ENCODE results near the gene TH. TPM values are rescaled to one million over a fixed set of nuclear protein-coding genes. Genes with fewer than 3 reads are reported as not detected.

The TH gene
- total and polyA plus RNA-seq, 10 donors = 0.13 to 1.0 (median 0.27) TPM; not detected in 6

- Histone ChIP-seq H3K36me3 (no peaks in the 10 kb centered on the region), H3K27ac (no peak overlapping the region), H3K4me3 (no peak overlapping the region), H3K27me3 (replicated peaks in 1 of 7) (peaks cover 0 to 84% (median 12%) of the 10 kb centered on the region in 7 donors), H3K9me3 (no peaks in the 10 kb centered on the region), H3K4me1 (peaks cover 4 to 15% (median 11%) of the 10 kb centered on the region in 6 donors)
- no peak for DNase-seq
- 78 to 85% (median 79%) methylated on average over 27 to 33 of the region's 33 CpGs for WGBS, 5 donors
- intact Hi-C loops (cut with DNase I; ENCODE audit: low total_unique reads) = no loop called here
- TF ChIP-seq POLR2A (IDR thresholded peaks at IDR 0.05) = no peak
Observed at GRCh38 chr11:2168286-2169004, 3.2 kb downstream of the TH start.

- peaks cover 0 to 94% (median 12%) of the 10 kb centered on the region in 7 donors for H3K27me3 ChIP-seq (replicated peaks in 1 of 7)
- intact Hi-C loops (cut with DNase I; ENCODE audit: low total_unique reads) = no loop called here
- TF ChIP-seq CTCF (IDR thresholded peaks at IDR 0.05 in 8 of 11, conservative IDR thresholded peaks at IDR 0.05 in 3 of 11) = no peak
- no peak for TF ChIP-seq POLR2A (IDR thresholded peaks at IDR 0.05)
- no peak for TF ChIP-seq POLR2AphosphoS5 (IDR thresholded peaks at IDR 0.05)
Observed at GRCh38 chr11:2167141-2168045, 4.2 kb downstream of the TH start.

GRCh38 chr11:2166091-2166851 is 5.3 kb downstream of the TH start:
- intact Hi-C loops (cut with DNase I; ENCODE audit: low total_unique reads) = no loop called here
- TF ChIP-seq POLR2A (IDR thresholded peaks at IDR 0.05) = no peak
- peak in 2 of 3 donors; percentile 37 to 45 for TF ChIP-seq POLR2AphosphoS5 (IDR thresholded peaks at IDR 0.05)
- TF ChIP-seq CTCF (IDR thresholded peaks at IDR 0.05 in 8 of 11, conservative IDR thresholded peaks at IDR 0.05 in 3 of 11) = peak in 10 of 11 experiments; percentile 37 to 75 (median 62)
- Histone ChIP-seq H3K9me3 (no peaks in the 10 kb centered on the region), H3K27me3 (replicated peaks in 1 of 7) (peaks cover 0 to 91% (median 12%) of the 10 kb centered on the region in 7 donors), H3K36me3 (no peaks in the 10 kb centered on the region), H3K4me1 (peaks cover 4 to 15% (median 11%) of the 10 kb centered on the region in 6 donors), H3K4me3 (peak overlapping the region in 4 of 8 donors; percentile 7 to 51 (median 18)), H3K27ac (peak overlapping the region in 3 of 8 donors; percentile 9 to 28 (median 14))
- no peak for DNase-seq
- WGBS, 5 donors = 9 to 16% (median 13%) methylated on average over 18 to 70 of the region's 70 CpGs

More at GRCh38 chr11:2167141-2168045, 4.2 kb downstream of the TH start:
- peaks cover 4 to 15% (median 11%) of the 10 kb centered on the region in 6 donors for H3K4me1 ChIP-seq
- no peak for DNase-seq
- H3K36me3 ChIP-seq = no peaks in the 10 kb centered on the region
- no peak overlapping the region for H3K4me3 ChIP-seq
- H3K27ac ChIP-seq = no peak overlapping the region
- 71 to 78% (median 74%) methylated on average over 18 to 31 of the region's 31 CpGs for whole genome bisulfite sequencing, 5 donors
- no peaks in the 10 kb centered on the region for H3K9me3 ChIP-seq

- WGBS, 5 donors = 78 to 89% (median 82%) methylated on average over 6 to 13 of the region's 13 CpGs
- no peak for DNase-seq
- Histone ChIP-seq H3K27ac (no peak overlapping the region), H3K4me3 (no peak overlapping the region), H3K4me1 (peaks cover 4 to 15% (median 11%) of the 10 kb centered on the region in 6 donors), H3K27me3 (replicated peaks in 1 of 7) (peaks cover 0 to 96% (median 12%) of the 10 kb centered on the region in 7 donors), H3K36me3 (no peaks in the 10 kb centered on the region), H3K9me3 (no peaks in the 10 kb centered on the region)
- intact Hi-C loops (cut with DNase I; ENCODE audit: low total_unique reads) = no loop called here
- TF ChIP-seq POLR2A (IDR thresholded peaks at IDR 0.05) = no peak
- TF ChIP-seq POLR2AphosphoS5 (IDR thresholded peaks at IDR 0.05) = no peak
- no peak for TF ChIP-seq CTCF (IDR thresholded peaks at IDR 0.05 in 8 of 11, conservative IDR thresholded peaks at IDR 0.05 in 3 of 11)
Observed at GRCh38 chr11:2165571-2165970, 6.0 kb downstream of the TH start.

Data from spleen (tissue), 11 donors.